GM21515 (cell line): ENCODE results near the gene MARCHF4.

Source experiments
- ATAC-seq: cut with Tn5 transposase; IDR thresholded peaks from one replicate; pipeline ENCODE4 v1.9.1; 2021; ENCODE audit not compliant: unreplicated experiment

The MARCHF4 gene

DNA sequence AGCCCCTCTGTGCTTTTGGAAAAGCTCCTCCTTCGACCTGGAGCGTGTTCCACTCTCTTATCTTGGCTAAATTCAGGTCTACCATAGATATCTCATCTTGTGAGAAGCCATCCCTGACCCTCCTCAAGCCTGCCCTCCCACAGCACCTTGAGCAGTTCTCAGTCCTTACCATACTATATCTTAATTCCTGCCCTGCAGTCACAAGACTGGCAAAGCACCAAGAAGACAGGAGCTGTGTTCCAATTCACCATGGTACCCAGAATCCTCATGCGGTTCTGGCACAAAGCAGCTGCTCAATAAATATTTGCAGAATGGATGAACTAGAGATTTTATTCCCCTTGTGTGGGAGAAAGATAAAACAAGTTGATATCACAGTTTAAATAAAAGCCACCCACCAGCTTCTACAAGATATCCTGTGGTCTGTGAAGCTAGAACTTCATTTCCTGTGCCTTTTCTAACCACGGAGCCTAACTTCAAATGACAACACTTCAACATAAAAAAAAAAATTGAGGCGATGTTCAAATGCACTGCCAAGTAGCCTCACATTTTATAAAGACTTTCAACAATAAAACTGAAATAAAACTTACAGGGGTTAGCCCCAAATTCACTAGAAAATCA is 19.5 kb downstream of the MARCHF4 start:
- no peak for ATAC-seq

DNA sequence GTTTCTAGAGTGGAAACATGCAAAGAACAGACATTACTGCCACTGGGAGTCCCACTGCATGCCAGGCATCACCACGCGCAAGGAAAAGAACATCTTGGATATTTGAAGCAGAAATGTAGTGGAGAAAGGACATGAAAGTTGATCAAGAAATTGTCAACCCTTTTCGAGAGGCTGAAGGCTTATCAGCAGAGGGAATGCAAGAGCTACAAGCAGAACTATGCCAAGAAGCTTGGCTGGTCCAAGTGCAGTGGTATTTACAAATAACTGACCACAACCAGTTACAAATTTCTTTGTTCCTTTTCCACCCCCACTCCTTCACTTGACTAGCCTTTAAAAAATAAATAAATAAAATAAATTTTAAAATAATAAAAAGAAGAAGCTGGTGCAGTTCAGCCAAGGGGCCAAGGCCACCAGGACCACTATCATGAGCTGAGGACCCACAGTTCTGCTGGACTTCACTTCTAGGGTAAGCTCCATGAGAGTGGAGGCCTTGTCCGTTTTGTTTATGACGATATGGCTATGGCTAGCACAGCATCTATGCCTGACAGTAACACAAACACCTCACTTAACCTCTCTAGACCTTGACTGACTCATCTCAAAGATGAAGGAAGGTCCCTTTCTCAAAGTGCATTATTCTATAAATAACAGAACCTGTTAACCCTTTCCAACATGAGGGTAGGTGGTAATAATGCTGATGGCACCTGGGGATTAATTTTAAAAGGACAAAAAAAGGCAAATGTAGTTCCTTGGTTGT is 20.9 kb downstream of the MARCHF4 start:
- ATAC-seq: no peak

- ATAC-seq: no peak
Observed at GRCh38 chr2:216350214-216350791, 22.0 kb downstream of the MARCHF4 start.

GRCh38 chr2:216349366-216349765 is 22.9 kb downstream of the MARCHF4 start:
- no peak for ATAC-seq

- ATAC-seq: no peak
Observed at GRCh38 chr2:216348756-216349308, 23.5 kb downstream of the MARCHF4 start.

- no peak for ATAC-seq
Observed at GRCh38 chr2:216346781-216347180, 25.5 kb downstream of the MARCHF4 start.

- no peak for ATAC-seq
Observed at GRCh38 chr2:216345846-216346245, 26.4 kb downstream of the MARCHF4 start.

DNA sequence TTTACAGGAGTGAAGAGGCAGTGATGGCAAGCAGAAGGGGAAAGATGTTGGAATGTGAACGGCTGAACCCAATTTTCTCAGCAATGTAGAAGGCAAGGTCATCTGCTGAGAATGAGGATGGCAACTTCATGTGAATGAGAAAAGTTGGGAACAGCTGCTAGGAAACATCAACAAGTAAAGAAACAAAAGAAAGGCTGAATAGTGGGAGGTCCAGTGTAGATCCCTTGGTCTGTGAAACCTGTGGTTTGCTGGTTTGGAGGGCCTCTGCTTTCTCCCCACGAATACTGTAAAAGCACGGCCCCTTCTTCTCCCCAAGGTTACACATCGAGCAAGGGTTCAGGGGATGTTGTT is 27.4 kb downstream of the MARCHF4 start:
- ATAC-seq: no peak

DNA sequence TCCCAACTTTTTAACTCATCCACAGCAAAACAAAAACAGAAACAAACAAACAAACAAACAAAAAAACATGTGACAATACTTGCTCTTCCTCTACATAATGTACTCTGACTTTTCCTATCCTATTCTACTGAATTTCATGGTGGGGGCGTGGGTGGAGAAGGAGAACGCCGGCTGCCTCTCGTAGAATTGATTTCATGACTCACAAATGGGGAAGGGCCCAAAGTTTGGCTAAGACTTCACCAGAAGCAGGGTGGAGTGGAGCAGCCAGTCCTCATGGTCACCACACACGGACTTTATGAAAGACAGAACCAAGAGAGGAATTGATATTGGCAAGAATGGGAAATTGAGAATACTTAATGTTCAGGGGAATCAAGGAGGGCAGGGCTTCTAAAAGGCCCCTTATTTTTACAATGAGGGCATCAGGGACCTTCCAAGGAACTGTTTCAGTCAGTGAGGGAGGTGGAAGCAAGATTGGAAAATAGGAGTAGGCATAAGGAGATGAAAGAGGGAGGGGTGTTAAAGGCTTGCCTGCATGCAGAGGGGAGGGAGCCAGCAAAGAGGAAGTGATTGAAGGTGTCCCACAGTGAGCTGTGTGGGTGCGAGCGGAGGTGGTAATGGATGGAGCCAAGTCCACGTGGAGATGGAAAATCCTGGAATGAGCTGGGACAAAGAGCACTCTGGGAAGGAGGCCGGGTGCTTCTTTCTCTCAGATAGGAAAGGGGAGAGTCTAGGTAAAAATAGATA is 27.9 kb downstream of the MARCHF4 start:
- no peak for ATAC-seq

GRCh38 chr2:216343221-216343980 is 28.9 kb downstream of the MARCHF4 start:
- ATAC-seq: no peak

- ATAC-seq: no peak
Observed at GRCh38 chr2:216341121-216341520, 31.2 kb downstream of the MARCHF4 start.

DNA sequence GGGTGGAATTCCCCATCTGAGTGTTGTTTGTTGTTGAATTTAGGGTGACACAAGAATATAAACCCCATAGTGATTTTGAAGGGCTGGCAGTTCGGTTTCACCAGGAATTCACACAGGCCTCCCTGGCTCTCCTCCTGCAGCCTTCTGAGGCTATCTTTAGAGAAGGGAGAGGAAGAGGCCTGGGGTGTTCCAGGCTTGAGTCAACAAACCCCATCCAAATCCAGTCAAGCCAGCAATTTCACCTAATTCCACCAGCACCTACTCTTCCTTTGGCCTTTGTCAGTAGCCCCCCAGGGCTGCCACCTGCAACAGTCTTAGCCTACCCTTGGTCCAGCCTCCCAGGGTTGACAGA is 32.0 kb downstream of the MARCHF4 start:
- ATAC-seq: no peak

- no peak for ATAC-seq
Observed at GRCh38 chr2:216339456-216340279, 32.6 kb downstream of the MARCHF4 start.

DNA sequence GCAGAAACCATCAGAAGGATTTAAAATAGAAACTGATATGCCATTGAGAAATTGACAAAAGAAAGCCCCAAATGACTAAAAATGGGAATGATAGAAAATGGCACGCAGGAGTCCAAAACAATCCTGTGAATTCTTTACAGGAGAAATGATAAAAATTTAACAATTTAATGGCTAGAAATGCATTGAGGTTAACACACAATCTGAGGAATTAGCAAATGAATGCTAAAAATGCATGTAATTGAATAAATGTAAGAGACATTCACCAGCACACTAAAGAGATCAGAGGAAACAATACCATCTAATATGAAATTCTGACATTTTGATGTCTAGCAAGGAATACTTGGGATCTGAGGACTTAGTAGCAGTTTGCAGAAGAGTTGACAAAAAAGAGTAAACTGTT is 37.0 kb downstream of the MARCHF4 start:
- ATAC-seq: no peak

DNA sequence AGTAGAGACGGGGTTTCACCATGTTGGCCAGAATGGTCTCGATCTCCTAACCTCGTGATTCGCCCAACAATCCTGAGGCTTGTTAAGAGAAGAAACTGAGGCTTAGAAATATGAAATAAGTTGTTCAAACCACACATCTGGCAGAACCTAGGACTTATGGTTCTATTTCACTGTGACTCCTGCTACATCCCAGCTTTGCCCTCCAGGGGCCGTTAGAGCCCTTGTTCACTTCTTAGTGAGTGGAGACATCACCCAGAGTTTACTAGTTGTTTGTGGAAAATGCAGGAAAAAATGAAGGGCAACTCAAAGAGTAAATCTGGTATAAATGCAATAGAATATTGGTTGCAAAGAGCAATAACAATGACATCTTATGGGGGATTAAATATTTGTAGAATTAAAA is 43.9 kb downstream of the MARCHF4 start:
- no peak for ATAC-seq

- ATAC-seq: no peak
Observed at GRCh38 chr2:216327447-216327935, 44.8 kb downstream of the MARCHF4 start.
